CD14-positive monocyte (primary cell): ENCODE results near the gene NUDT9. TPM values are rescaled to one million over a fixed set of nuclear protein-coding genes. Genes with fewer than 3 reads are reported as not detected.
"Not testable (repeated sequence)": the region's sequence is repeated elsewhere in the genome, so short reads cannot be mapped to it uniquely, and the experiment has no call there.

Source experiments
- DNase-seq, 3 donors: peaks; one replicate each; pipeline ENCODE4 v3.0.0-alpha.2; 2011 to 2022
- H2AFZ ChIP-seq: 2 replicates; pipeline ENCODE4 v1.6.0; 2012; ENCODE audit warnings: mild to moderate bottlenecking, low read depth, low read length, inconsistent platforms; ENCODE audit not compliant: insufficient read depth, poor library complexity, severe bottlenecking
- H3K27ac ChIP-seq, 2 donors: 1 replicate in 1 of 2; 2 replicates in 1 of 2; pipeline ENCODE4 v1.5.1; 2012 to 2013; ENCODE audit warnings: low read length in 2 of 2, control low read depth in 1 of 2, inconsistent platforms in 1 of 2, low read depth in 1 of 2, mild to moderate bottlenecking in 1 of 2
- H3K27me3 ChIP-seq, 2 donors: one replicate each; pipeline versions ENCODE4 v1.6.0 to v1.6.1; 2011 to 2013; ENCODE audit warnings: low read length in 2 of 2; ENCODE audit not compliant: control insufficient read depth in 2 of 2, insufficient read depth in 2 of 2
- H3K36me3 ChIP-seq, 2 donors: replicated peaks in 1 of 2; 1 replicate in 1 of 2; 2 replicates in 1 of 2; pipeline versions ENCODE4 v1.5.1 to v1.6.1; 2012 to 2013; ENCODE audit warnings: low read length in 2 of 2, control low read depth in 1 of 2, inconsistent platforms in 1 of 2, mild to moderate bottlenecking in 1 of 2; ENCODE audit not compliant: insufficient read depth in 2 of 2, control insufficient read depth in 1 of 2
- H3K4me1 ChIP-seq, 2 donors: 1 replicate in 1 of 2; 2 replicates in 1 of 2; pipeline versions ENCODE4 v1.5.1 to v1.6.1; 2012 to 2013; ENCODE audit warnings: low read length in 2 of 2, control low read depth in 1 of 2, inconsistent platforms in 1 of 2, mild to moderate bottlenecking in 1 of 2, moderate library complexity in 1 of 2; ENCODE audit not compliant: insufficient read depth in 2 of 2, control insufficient read depth in 1 of 2
- H3K4me2 ChIP-seq: replicated peaks from 2 replicates; pipeline ENCODE3; 2012; ENCODE audit warnings: low read length, moderate library complexity, mild to moderate bottlenecking; ENCODE audit not compliant: poor library complexity, severe bottlenecking; ENCODE audit errors: extremely low read depth
- H3K4me3 ChIP-seq, 3 experiments: fragments of 200-600 bp in 1 of 3; sonication (generic) in 1 of 3; replicated peaks in 1 of 3; 1 replicate in 2 of 3; 2 replicates in 1 of 3; pipeline ENCODE4 v1.5.1; 2011 to 2013; ENCODE audit warnings: low read length in 3 of 3, mild to moderate bottlenecking in 3 of 3, control low read depth in 2 of 3, low read depth in 2 of 3, inconsistent platforms in 1 of 3, moderate library complexity in 1 of 3
- H3K79me2 ChIP-seq: 2 replicates; pipeline ENCODE4 v1.6.0; 2012; ENCODE audit warnings: mild to moderate bottlenecking, control low read depth, inconsistent platforms, low read length, moderate library complexity; ENCODE audit not compliant: insufficient read depth
- H3K9ac ChIP-seq: 2 replicates; pipeline ENCODE4 v1.6.0; 2017; ENCODE audit warnings: low read length, mild to moderate bottlenecking; ENCODE audit not compliant: insufficient read depth, poor library complexity, severe bottlenecking
- H3K9me3 ChIP-seq, 2 donors: replicated peaks in 1 of 2; 1 replicate in 1 of 2; 2 replicates in 1 of 2; pipeline versions ENCODE4 v1.5.1 to v1.6.1; 2012 to 2013; ENCODE audit warnings: low read length in 2 of 2, control low read depth in 1 of 2; ENCODE audit not compliant: control insufficient read depth in 1 of 2, insufficient read depth in 1 of 2
- H4K20me1 ChIP-seq: 2 replicates; pipeline ENCODE4 v1.6.0; 2012; ENCODE audit warnings: mild to moderate bottlenecking, low read length, control low read depth, moderate library complexity; ENCODE audit not compliant: insufficient read depth
- H3K27ac Mint-ChIP-seq, 7 donors: one replicate each; pipeline ENCODE4 v1.8.0; 2020; ENCODE audit warnings: mild to moderate bottlenecking in 7 of 7, mixed read lengths in 7 of 7, moderate library complexity in 6 of 7, inconsistent platforms in 2 of 7
- H3K27me3 Mint-ChIP-seq, 3 donors: one replicate each; pipeline ENCODE4 v1.8.0; 2021 to 2022; ENCODE audit warnings: low read depth in 3 of 3, mild to moderate bottlenecking in 3 of 3, mixed read lengths in 3 of 3, moderate library complexity in 3 of 3, inconsistent platforms in 1 of 3
- H3K36me3 Mint-ChIP-seq, 2 donors: one replicate each; pipeline ENCODE4 v1.8.0; 2020; ENCODE audit warnings: mixed read lengths in 2 of 2, inconsistent platforms in 1 of 2, mild to moderate bottlenecking in 1 of 2
- H3K4me1 Mint-ChIP-seq: one replicate; pipeline ENCODE4 v1.8.0; 2020; ENCODE audit warnings: mild to moderate bottlenecking, mixed read lengths
- H3K4me3 Mint-ChIP-seq, 2 donors: one replicate each; pipeline ENCODE4 v1.8.0; 2020; ENCODE audit warnings: mild to moderate bottlenecking in 2 of 2, mixed read lengths in 2 of 2, moderate library complexity in 1 of 2
- H3K9me3 Mint-ChIP-seq, 7 donors: one replicate each; pipeline ENCODE4 v1.8.0; 2020 to 2022; ENCODE audit warnings: mixed read lengths in 7 of 7, mild to moderate bottlenecking in 6 of 7, moderate library complexity in 6 of 7, inconsistent platforms in 2 of 7
- WGBS: methylation state at CpG from one replicate; pipeline ENCODE4 v1.1.5; 2013; ENCODE audit warnings: missing lambda C conversion rate; ENCODE audit not compliant: insufficient coverage; 5-methylcytosine and 5-hydroxymethylcytosine counted together
- intact Hi-C, 2 donors: fragments of 100-400 bp; cut with micrococcal nuclease; formaldehyde crosslinking; loops; one replicate each; pipeline versions ENCODE4 v1.15.0 to v1.15.1; 2023
- polyA plus RNA-seq, 3 donors: library from polyadenylated mRNA; depleted of rRNA in 1 of 3; unstranded in 2 of 3; stranded (reverse) in 1 of 3; fragments of 300-500 nt in 2 of 3; fragments of >200 nt in 1 of 3; fragmentation: Illumina TruSeq in 2 of 3; gene quantifications; 1 replicate in 2 of 3; 2 replicates in 1 of 3; pipeline ENCODE4 v1.2.3, GENCODE V29; 2012 to 2021
- TF ChIP-seq, protein P1 (sequence below): fragments of 200-600 bp; IDR thresholded peaks from one replicate; pipeline ENCODE4 v1.8.0; 2022; ENCODE audit warnings: antibody characterized with exemption, mild to moderate bottlenecking

Gene NUDT9
- polyA plus RNA-seq, 3 donors: 9.6 to 14.3 (median 12.5) TPM

- intact Hi-C loops: no loop called here
- H3K4me3 ChIP-seq: no peak overlapping the region
- H3K4me1 ChIP-seq: no peaks in the 10 kb centered on the region
- H2AFZ ChIP-seq: no peak overlapping the region
- Mint-ChIP-seq H3K27me3 (no peaks in the 10 kb centered on the region), H3K4me1 (no peaks in the 10 kb centered on the region), H3K27ac (peak overlapping the region in 2 of 7 donors; percentile 13 to 65), H3K4me3 (no peak overlapping the region), H3K9me3 (no peaks in the 10 kb centered on the region), H3K36me3 (peaks cover 36 to 47% of the 10 kb centered on the region in 2 donors)
- H3K36me3 ChIP-seq: peaks cover 15 to 48% of the 10 kb centered on the region in 2 donors
- H3K4me2 ChIP-seq: no peak overlapping the region
- no peak for DNase-seq
- H3K79me2 ChIP-seq: no peaks in the 10 kb centered on the region
- H3K9me3 ChIP-seq: no peaks in the 10 kb centered on the region
- H4K20me1 ChIP-seq: no peaks in the 10 kb centered on the region
- H3K27ac ChIP-seq: no peak overlapping the region
- no peaks in the 10 kb centered on the region for H3K27me3 ChIP-seq
- H3K9ac ChIP-seq: no peak overlapping the region
- no CpG with 5 or more reads among the region's 3 CpGs for WGBS
- TF ChIP-seq, protein P1, sequence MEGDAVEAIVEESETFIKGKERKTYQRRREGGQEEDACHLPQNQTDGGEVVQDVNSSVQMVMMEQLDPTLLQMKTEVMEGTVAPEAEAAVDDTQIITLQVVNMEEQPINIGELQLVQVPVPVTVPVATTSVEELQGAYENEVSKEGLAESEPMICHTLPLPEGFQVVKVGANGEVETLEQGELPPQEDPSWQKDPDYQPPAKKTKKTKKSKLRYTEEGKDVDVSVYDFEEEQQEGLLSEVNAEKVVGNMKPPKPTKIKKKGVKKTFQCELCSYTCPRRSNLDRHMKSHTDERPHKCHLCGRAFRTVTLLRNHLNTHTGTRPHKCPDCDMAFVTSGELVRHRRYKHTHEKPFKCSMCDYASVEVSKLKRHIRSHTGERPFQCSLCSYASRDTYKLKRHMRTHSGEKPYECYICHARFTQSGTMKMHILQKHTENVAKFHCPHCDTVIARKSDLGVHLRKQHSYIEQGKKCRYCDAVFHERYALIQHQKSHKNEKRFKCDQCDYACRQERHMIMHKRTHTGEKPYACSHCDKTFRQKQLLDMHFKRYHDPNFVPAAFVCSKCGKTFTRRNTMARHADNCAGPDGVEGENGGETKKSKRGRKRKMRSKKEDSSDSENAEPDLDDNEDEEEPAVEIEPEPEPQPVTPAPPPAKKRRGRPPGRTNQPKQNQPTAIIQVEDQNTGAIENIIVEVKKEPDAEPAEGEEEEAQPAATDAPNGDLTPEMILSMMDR: no peak
Measured at GRCh38 chr4:87445964-87446363, 23.6 kb downstream of the NUDT9 start.

- H3K9me3 ChIP-seq, H3K79me2 ChIP-seq, H3K4me1 ChIP-seq, H3K4me3 Mint-ChIP-seq, H3K9me3 Mint-ChIP-seq, H3K4me2 ChIP-seq, H4K20me1 ChIP-seq, intact Hi-C loops, H3K27me3 Mint-ChIP-seq, H3K4me3 ChIP-seq, H3K27ac ChIP-seq, H3K4me1 Mint-ChIP-seq, H2AFZ ChIP-seq, H3K9ac ChIP-seq, DNase-seq, H3K27me3 ChIP-seq: not testable (repeated sequence)
- WGBS: no CpG with 5 or more reads among the region's 6 CpGs
- peak overlapping the region in 1 of 7 donors; percentile 13 for H3K27ac Mint-ChIP-seq
- peaks cover 38 to 51% of the 10 kb centered on the region in 2 donors for H3K36me3 Mint-ChIP-seq
- H3K36me3 ChIP-seq: peaks cover 16 to 51% of the 10 kb centered on the region in 2 donors
Measured at GRCh38 chr4:87446375-87446774, 24.0 kb downstream of the NUDT9 start.
